Gastroesophageal sphincter (tissue), 3 donors: ENCODE data around the gene PRKAG2.

Experiments
- POLR2A ChIP-seq, 2 donors: fragments of 450-650 bp; IDR thresholded peaks; one replicate each; pipeline ENCODE4 v1.6.1; 2017; ENCODE audit warnings: antibody characterized with exemption in 2 of 2, mild to moderate bottlenecking in 2 of 2, moderate library complexity in 1 of 2
- POLR2AphosphoS5 ChIP-seq: sonication (generic); formaldehyde crosslinking; IDR thresholded peaks from one replicate; pipeline ENCODE4 v1.6.1; 2017; ENCODE audit warnings: antibody characterized with exemption
- TF ChIP-seq, protein P1 (sequence below), 4 experiments: fragments of 200-600 bp in 2 of 4; fragments of 450-650 bp in 2 of 4; sonication (generic) in 1 of 4; IDR thresholded peaks; one replicate each; pipeline ENCODE4 v1.5.1; 2017 to 2019; ENCODE audit warnings: antibody characterized with exemption in 4 of 4, mild to moderate bottlenecking in 2 of 4, moderate library complexity in 2 of 4

GRCh38 chr7:151599401-151600227 is 277.3 kb downstream of the PRKAG2 start:
- TF ChIP-seq, protein P1, sequence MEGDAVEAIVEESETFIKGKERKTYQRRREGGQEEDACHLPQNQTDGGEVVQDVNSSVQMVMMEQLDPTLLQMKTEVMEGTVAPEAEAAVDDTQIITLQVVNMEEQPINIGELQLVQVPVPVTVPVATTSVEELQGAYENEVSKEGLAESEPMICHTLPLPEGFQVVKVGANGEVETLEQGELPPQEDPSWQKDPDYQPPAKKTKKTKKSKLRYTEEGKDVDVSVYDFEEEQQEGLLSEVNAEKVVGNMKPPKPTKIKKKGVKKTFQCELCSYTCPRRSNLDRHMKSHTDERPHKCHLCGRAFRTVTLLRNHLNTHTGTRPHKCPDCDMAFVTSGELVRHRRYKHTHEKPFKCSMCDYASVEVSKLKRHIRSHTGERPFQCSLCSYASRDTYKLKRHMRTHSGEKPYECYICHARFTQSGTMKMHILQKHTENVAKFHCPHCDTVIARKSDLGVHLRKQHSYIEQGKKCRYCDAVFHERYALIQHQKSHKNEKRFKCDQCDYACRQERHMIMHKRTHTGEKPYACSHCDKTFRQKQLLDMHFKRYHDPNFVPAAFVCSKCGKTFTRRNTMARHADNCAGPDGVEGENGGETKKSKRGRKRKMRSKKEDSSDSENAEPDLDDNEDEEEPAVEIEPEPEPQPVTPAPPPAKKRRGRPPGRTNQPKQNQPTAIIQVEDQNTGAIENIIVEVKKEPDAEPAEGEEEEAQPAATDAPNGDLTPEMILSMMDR (IDR thresholded peaks at IDR 0.05): peak in 1 of 4 experiments; percentile 29
- TF ChIP-seq POLR2AphosphoS5: peak; percentile 89
- TF ChIP-seq POLR2A (IDR thresholded peaks at IDR 0.05): no peak
